Measurements from ENCODE around the gene VSTM4.

DNA sequence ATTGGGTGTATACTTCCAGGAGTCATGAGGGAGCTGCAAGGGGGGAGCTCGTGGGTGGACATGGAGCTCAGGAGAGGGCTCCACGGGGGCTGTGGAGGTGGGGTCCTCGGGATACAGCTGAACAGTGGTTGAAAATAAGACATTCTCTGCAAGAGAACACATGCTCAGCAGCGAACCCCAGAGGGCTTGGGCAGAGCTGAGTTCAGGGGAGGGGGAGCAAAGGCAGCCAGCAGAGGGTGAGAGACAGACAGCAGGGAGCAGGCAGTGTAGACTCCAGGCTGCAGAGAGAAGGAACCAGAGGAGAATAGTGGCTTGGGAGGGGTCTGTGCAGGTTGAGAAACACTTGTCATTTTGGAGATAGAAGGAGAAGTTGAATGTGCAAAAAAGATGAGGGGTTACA lies 102.7 kb downstream of the VSTM4 start:
- TF ChIP-seq, protein P1, sequence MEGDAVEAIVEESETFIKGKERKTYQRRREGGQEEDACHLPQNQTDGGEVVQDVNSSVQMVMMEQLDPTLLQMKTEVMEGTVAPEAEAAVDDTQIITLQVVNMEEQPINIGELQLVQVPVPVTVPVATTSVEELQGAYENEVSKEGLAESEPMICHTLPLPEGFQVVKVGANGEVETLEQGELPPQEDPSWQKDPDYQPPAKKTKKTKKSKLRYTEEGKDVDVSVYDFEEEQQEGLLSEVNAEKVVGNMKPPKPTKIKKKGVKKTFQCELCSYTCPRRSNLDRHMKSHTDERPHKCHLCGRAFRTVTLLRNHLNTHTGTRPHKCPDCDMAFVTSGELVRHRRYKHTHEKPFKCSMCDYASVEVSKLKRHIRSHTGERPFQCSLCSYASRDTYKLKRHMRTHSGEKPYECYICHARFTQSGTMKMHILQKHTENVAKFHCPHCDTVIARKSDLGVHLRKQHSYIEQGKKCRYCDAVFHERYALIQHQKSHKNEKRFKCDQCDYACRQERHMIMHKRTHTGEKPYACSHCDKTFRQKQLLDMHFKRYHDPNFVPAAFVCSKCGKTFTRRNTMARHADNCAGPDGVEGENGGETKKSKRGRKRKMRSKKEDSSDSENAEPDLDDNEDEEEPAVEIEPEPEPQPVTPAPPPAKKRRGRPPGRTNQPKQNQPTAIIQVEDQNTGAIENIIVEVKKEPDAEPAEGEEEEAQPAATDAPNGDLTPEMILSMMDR (conservative IDR thresholded peaks at IDR 0.05; ENCODE audit: low read length), result no peak
- no peak for TF ChIP-seq EZH2phosphoT487 (IDR thresholded peaks at IDR 0.05; ENCODE audit: borderline replicate concordance)

All from Loucy (cell line).